Left hindlimb (tissue), 1 donor: ENCODE results near the gene MAPK14.
A peak's percentile ranks its signal among the peaks of the same experiment; 100 is the strongest.
"Not testable (repeated sequence)": the region's sequence is repeated elsewhere in the genome, so short reads cannot be mapped to it uniquely, and the experiment has no call there.

Experiments used
- DNase-seq: peaks from one replicate; pipeline ENCODE4 v3.0.0-alpha.2; 2018

Gene MAPK14

GRCh38 chr6:36124346-36124745 lies 96.7 kb downstream of the MAPK14 start:
- not testable (repeated sequence) for DNase-seq

GRCh38 chr6:36124881-36125280 lies 97.3 kb downstream of the MAPK14 start:
- DNase-seq: no peak

- DNase-seq: no peak
Measured at GRCh38 chr6:36125575-36125974, 98.0 kb downstream of the MAPK14 start.

GRCh38 chr6:36126121-36126520 lies 98.5 kb downstream of the MAPK14 start:
- no peak for DNase-seq

GRCh38 chr6:36126553-36127458 lies 99.2 kb downstream of the MAPK14 start:
- no peak for DNase-seq

GRCh38 chr6:36127462-36128016 lies 99.9 kb downstream of the MAPK14 start:
- no peak for DNase-seq

GRCh38 chr6:36128073-36128472 lies 100.5 kb downstream of the MAPK14 start:
- no peak for DNase-seq

GRCh38 chr6:36128793-36129192 lies 101.2 kb downstream of the MAPK14 start:
- DNase-seq: no peak

- DNase-seq: not testable (repeated sequence)
Measured at GRCh38 chr6:36129334-36129733, 101.7 kb downstream of the MAPK14 start.

- no peak for DNase-seq
Measured at GRCh38 chr6:36129941-36130666, 102.5 kb downstream of the MAPK14 start, which contains the start of gene MAPK13. TSS of gene MAPK13 (plus strand) at chr6:36130513. CDS start at chr6:36130583, 70 bp downstream.

GRCh38 chr6:36130667-36131510 lies 103.3 kb downstream of the MAPK14 start:
- DNase-seq: peak; percentile 54

- DNase-seq: peak; percentile 66
Measured at GRCh38 chr6:36131511-36132245, 104.1 kb downstream of the MAPK14 start.

GRCh38 chr6:36132246-36132895 lies 104.8 kb downstream of the MAPK14 start:
- no peak for DNase-seq

- no peak for DNase-seq
Measured at GRCh38 chr6:36133148-36133547, 105.5 kb downstream of the MAPK14 start.

- no peak for DNase-seq
Measured at GRCh38 chr6:36133912-36134311, 106.3 kb downstream of the MAPK14 start.

- DNase-seq: no peak
Measured at GRCh38 chr6:36135053-36135731, 107.6 kb downstream of the MAPK14 start.

- DNase-seq: no peak
Measured at GRCh38 chr6:36136034-36136433, 108.4 kb downstream of the MAPK14 start.

- DNase-seq: no peak
Measured at GRCh38 chr6:36136551-36136950, 108.9 kb downstream of the MAPK14 start.

- DNase-seq: no peak
Measured at GRCh38 chr6:36138667-36139066, 111.1 kb downstream of the MAPK14 start.

GRCh38 chr6:36139431-36139830 lies 111.8 kb downstream of the MAPK14 start:
- no peak for DNase-seq
